GM21528 (cell line): Measurements from ENCODE around the gene CCDC14.
"Not testable (repeated sequence)": the region's sequence is repeated elsewhere in the genome, so short reads cannot be mapped to it uniquely, and the experiment has no call there.

Experiments used
- ATAC-seq: cut with Tn5 transposase; IDR thresholded peaks from one replicate; pipeline ENCODE4 v1.9.1; 2021; ENCODE audit warnings: mild to moderate bottlenecking, moderate library complexity; ENCODE audit not compliant: unreplicated experiment, low FRiP score

The CCDC14 gene

GRCh38 chr3:123960781-123961507, at the start of gene CCDC14:
TSS of gene CCDC14 (minus strand) at chr3:123961229. CDS start at chr3:123961173, 56 bp downstream.
- ATAC-seq: peak; percentile 86

GRCh38 chr3:124008321-124008720, 47.3 kb upstream of the CCDC14 start:
- not testable (repeated sequence) for ATAC-seq

GRCh38 chr3:124007186-124007585, 46.2 kb upstream of the CCDC14 start:
- ATAC-seq: no peak

DNA sequence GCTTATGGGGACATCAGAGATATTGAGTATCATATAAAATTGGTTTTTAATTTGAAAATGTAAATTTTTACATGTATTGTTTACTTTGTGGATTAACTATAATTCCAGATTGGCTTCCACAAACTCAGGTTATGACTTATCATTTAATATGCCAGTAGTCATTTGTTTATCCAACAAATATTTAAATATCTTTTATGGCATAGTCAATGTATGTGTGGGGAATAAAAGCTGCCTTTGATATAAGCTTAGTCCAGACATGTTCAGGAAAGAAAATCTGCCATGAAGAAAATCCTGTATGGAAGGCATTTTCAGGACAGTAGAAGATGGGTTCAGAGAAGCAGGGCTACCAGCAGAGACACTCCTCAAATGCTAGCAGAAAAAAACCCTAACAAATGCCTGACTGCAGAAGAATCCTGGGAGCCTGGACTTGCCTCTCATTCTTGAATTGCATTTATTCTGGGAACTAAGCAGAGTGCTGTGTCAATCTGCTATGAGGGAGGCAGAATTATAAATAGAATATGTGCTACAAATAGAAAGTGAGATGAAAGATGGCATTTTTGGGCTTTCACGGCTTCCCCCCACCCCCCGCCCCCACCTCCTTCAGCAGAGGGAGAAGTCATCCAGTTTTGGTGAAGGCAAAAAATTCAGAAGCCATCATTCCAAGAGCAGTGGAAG, 41.5 kb upstream of the CCDC14 start:
- ATAC-seq: not testable (repeated sequence)

DNA sequence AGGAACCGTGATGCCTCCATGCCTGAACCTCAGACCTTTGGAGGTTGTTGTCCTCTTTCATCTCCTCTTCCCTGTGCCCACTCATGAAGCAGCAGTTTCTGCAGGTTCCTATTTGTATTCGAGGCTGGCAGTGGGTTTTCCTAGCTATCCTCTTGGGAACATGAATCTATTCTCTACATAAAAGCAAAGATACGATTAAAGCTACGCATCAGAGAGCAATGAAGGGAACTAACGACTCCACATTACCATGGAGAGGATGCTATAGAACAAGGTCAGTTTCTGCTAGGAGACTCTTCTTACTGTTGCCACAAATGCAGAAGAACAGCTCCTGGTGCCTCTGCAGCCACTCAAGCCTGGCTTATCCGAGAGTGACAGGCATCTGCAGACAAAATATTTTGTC, 40.3 kb upstream of the CCDC14 start:
- not testable (repeated sequence) for ATAC-seq

- no peak for ATAC-seq
These were observed 36.5 kb upstream of the CCDC14 start for GRCh38 chr3:123997543-123997942.

DNA sequence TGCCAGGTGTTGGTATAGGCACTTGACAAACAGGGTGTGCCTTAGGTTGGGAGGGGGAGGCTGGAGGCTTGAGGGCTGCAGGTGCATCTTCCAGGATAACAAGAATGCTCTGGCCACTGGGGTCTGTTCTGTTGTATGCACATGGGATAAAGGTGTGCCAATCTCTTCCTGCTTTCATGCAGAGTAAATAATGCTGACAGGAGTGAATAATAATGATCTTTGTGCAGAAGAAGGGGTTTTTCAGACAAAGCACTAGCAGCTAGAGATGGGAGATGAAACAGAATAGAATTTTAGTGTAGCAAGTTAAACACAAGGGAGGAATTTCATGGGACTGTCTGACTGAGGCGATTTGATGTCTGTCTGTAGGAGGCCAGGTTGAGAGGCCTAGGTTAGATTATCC, 32.8 kb upstream of the CCDC14 start:
- no peak for ATAC-seq

DNA sequence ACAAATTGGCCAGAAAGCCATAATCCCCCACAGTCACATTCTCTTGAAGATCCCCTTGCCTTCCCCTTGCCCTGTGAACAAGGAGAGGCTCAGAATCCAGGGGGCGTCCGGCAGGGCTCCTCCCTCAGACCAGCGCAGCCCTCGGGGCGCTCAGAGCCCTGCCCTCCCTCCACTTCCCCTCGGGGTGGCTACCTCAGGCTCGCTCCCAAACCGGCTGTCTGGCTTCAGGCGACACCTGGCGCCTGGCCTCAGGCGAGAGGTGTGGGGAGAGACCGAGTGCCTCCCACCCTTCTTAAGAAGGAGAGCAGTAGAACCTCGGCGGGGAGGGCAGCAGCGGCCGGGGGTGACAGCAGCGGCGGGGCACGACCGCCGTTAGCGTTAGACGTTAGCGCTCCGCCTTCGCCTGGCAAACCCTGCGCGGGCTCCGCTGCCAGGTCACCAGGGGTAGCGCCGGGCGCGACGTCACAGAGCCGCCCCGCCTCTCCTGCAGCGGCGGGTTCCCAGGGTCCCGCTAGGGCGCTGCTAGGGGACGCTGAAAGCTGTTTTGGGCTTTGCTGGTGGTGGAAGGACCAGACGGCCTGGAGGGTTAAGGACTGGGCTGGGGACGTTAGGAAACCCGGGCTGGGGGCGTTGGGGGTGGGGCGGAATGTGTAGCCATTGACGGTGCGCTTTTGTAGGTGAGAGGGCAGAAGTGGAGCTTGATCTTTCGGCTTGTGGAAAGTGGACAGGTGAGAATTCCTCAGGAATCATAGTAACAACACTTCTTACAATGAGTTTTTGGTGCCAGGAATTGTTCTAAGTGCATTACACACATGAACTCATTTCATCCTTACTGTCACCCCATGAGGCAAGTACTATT, 30.9 kb upstream of the CCDC14 start, which contains the start of gene ROPN1:
Gene ROPN1, minus strand, starts transcription at position 395 of the 859 bp plus-strand sequence. CDS start 11,643 bp downstream, outside the sequence.
- ATAC-seq: not testable (repeated sequence)

- ATAC-seq: no peak
These were observed 25.4 kb upstream of the CCDC14 start for GRCh38 chr3:123986427-123986826.

DNA sequence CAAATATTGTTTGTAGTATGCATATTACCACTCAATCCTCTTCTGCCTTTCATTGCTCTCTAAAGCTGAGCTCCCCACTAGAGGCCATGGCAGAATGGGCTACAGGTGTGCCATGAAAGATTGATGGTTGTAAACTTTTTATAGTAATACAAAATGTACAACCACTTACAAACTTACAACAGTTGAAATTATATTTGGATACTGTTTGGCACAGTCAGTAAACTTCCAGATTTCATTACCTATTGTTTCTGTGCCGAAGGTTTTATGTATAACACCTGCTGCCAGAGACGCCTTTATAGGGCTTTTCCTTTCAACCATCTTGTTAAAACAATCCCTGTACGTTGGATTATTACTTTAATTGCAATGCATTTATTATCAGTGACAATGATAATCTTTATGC, 23.9 kb upstream of the CCDC14 start:
- ATAC-seq: no peak

- no peak for ATAC-seq
These were observed 23.3 kb upstream of the CCDC14 start for GRCh38 chr3:123984350-123984749.

DNA sequence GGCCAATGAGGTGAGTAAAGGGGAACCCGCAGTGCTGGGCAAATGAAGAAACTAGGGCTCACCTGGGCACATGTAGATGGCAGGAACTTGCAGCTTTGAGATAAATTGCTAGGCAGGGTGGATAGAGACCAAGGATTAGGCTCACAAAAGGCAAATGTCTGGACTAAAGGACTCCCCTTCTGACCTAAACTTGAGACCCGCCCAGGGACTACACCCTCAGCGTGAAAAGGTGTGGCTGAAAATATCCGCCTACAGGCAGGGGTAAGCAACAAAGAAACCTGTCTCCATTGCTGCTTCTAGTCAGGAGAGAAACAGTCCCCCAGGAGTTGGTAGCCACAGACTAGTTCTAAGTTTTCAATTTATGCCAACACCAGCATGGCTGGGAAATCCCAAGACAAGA, 20.3 kb upstream of the CCDC14 start:
- not testable (repeated sequence) for ATAC-seq

GRCh38 chr3:123980539-123980938, 19.5 kb upstream of the CCDC14 start:
- ATAC-seq: no peak

DNA sequence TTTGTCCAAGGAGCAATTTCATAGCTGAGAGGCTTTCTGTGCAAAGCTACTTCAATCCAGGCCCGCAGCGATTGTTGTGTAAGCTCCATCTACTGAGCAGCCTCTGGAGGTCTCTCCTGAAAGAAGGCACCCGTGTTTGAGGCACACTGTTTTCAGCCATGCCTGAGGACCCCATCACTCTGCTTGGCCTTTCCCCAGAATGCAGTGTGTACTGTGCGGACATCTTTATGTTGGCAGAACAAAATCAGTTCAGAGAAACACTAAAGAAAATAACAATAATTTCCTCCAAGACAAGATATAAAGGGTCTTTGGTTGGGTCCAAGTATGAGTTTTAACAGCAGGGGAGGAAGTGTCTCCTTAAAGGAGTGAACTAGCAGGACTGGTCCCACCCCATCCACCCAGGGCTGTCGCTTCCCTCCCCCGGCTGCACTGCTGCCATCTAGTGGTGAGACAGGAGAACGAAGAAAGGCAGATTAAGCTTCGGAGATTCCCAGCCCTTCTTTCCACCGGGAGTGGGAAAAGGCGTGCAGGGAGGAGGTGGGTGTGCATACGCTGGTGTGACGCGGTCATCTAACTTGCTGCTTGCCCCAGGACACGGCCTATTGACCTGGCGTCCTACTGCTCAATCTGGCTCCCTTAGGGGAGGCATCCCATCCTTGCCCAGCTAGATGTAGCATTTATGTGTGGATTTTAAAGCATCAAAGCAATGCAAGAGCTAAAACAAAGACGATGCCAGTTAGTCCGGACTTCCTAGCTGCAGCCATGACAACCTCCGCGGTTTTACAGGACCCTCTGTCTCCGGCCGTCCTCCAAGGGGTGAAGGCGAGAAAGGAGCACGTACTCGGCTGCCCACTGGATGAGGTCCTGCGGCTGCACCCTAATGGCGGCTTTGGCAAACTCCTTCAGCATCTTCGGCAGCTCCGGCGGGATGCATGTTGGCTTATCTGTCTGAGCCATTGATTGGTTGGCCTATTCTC, 18.8 kb upstream of the CCDC14 start:
- ATAC-seq: not testable (repeated sequence)

DNA sequence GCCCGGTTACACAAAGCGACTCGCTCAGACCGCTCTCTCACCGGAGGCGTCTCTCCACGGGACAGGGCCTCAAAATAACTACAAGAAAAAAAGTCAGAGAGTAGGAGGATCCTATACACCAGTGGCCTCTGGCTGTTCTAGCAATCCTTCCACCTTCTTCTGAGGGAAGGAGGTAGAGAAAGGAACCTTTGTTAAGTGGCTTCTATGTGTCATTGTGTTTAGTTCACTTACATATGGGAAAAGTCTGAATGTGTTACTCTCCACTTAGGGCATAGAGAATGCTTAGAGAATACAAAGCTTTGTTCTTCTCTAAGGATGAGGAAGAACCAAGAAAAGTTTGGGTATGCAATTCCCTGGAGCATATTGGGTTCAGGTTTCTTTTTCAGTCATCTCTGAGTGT, 15.9 kb upstream of the CCDC14 start:
- ATAC-seq: not testable (repeated sequence)

- ATAC-seq: not testable (repeated sequence)
These were observed 15.3 kb upstream of the CCDC14 start for GRCh38 chr3:123976181-123976898.

DNA sequence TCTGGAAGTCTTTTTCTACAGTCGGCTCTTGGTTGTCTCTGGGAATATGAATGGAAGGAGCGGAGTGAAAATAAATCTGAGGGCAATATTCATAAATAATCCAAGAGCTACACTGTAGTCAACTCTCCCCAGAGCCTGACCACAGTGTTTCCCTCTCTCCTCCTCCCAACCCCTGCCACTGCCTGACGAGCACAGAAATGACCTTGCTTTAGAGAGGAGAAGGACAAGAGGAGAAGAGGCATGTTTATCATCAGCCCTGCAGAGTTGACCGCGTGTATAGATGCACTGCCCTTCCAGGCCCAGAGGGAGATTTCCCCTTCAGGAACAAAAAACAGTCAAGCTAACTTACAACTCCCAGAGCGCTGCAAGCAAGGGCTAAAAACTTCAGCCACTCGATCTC, 14.0 kb upstream of the CCDC14 start:
- not testable (repeated sequence) for ATAC-seq

DNA sequence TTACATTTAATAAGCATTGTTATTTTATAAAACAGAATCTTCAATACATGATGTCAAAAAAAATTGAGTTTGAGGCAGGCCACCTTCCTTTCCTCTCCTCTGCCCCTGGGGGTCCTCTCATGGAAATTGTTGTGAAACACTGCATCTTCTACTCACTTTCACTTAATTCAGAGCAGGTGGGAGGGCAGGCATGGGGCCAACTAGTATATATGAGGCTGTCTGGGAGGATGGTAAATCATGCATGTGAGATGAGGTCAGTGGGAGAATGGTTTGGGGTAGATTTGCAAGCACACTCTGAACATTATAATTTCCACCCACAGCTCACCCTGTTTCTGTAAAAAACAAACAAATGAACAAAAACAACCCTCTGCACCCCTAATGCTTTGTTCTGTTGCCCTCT, 10.4 kb upstream of the CCDC14 start:
- ATAC-seq: no peak

GRCh38 chr3:123967260-123967659, 6.2 kb upstream of the CCDC14 start:
- not testable (repeated sequence) for ATAC-seq
